Measurements from ENCODE around the gene SLC25A14. TPM values are rescaled to one million over a fixed set of nuclear protein-coding genes. Genes with fewer than 3 reads are reported as not detected.

Gene SLC25A14
- total RNA-seq: 8.9 and 10.6 TPM in 2 replicates

DNA sequence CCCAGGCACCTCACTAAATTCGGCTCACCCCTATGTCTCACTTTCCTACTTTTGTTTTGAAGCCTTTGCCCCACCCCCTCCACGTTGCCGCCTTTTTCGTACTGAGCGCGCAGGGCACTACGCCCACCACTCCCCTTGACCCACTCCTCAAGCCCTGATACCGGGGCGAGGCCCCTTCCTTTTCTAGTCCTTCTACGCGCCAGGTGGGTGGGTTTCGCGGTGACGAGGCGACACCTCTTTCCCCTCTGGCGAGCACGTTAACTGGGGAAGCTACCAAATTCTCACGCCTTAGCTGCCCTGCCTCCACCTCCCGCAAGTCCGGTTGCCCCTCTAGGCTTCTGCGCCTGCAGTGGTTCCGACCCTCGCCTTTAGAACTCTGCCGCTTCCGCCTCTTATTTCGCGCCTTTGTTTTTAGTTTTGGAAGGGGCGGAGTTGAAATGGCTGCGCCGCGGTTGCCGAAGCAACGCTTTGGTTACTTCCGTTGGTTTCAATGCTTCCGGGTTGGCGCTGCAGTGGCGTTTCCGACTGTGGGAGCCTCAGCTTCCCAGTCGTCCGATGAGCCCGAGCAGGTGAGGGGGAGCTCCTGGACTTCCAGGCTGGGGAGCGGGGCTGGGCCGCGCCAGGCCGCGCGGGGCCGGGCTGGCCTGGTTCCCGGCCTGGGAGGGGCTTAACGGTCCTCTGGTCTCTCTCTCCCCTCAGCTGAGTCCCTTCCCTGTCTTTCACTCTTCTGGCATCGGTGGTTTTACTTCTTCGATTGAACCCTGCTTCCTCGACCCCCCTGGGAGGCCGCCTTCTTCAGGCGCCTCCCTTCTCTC lies at the start of gene SLC25A14:
Gene SLC25A14 (plus strand): TSS at position 512 of the 815 bp plus-strand sequence. CDS start 360 bp downstream, outside the sequence.

GRCh38 chrX:130385520-130385919 lies 45.8 kb downstream of the SLC25A14 start, which contains the start of gene GPR119:
GPR119 (minus strand) TSS chrX:130385674; CDS start chrX:130385447, 227 bp downstream.

GRCh38 chrX:130401415-130402207 lies 61.9 kb downstream of the SLC25A14 start, which contains the start of gene RBMX2:
RBMX2 (plus strand) TSS chrX:130401987; CDS start chrX:130402033, 46 bp downstream.

Small RNA genes lying within 50 kb of the gene (small RNA-seq; reads per million reads assigned to genes)
- gene AL035423.1 (not detected), gene RNU6-1130P (not detected)

Other genes starting within 250 kb of the SLC25A14 start
- 39.8 and 42.4 TPM in 2 replicates for gene ELF4, start 229.4 kb upstream of the SLC25A14 start, total RNA-seq
- 7.5 and 12.1 TPM in 2 replicates for gene AIFM1, start 174.1 kb upstream of the SLC25A14 start, total RNA-seq
- gene RAB33A, start 168.0 kb upstream of the SLC25A14 start, total RNA-seq: 0.33 and 1.2 TPM in 2 replicates
- 3.5 and 4.9 TPM in 2 replicates for gene ZNF280C, start 71.0 kb upstream of the SLC25A14 start, total RNA-seq
- gene GPR119, start 45.8 kb downstream of the SLC25A14 start, total RNA-seq: not detected in 2 replicates
- gene RBMX2, start 62.1 kb downstream of the SLC25A14 start, total RNA-seq: 13.7 and 23.2 TPM in 2 replicates